HepG2 (cell line): ENCODE data around the gene EFNA3. TPM values are rescaled to one million over a fixed set of nuclear protein-coding genes. Genes with fewer than 3 reads are reported as not detected.

Experiments used
- ATF6 ChIP-seq: sonication (generic); formaldehyde crosslinking; conservative IDR thresholded peaks from 2 replicates; pipeline ENCODE4 v1.4.0; 2020; ENCODE audit warnings: missing genetic modification reagents
- CEBPZ ChIP-seq: IDR thresholded peaks from 2 replicates; pipeline ENCODE4 v1.6.1; 2012; ENCODE audit warnings: low read length, improper control_type of control experiment
- CHCHD3 ChIP-seq: sonication (generic); formaldehyde crosslinking; IDR thresholded peaks from 2 replicates; pipeline ENCODE4 v1.8.0; 2022; ENCODE audit warnings: mild to moderate bottlenecking, missing genetic modification reagents, moderate library complexity
- CREB1 ChIP-seq, 2 experiments: fragments of 450-650 bp in 1 of 2; IDR thresholded peaks; 2 replicates each; pipeline ENCODE4 v1.6.1; 2016 to 2017; ENCODE audit warnings: control low read depth in 1 of 2, mild to moderate bottlenecking in 1 of 2, missing compliant biosample characterization in 1 of 2, missing genetic modification characterization in 1 of 2
- EEA1 ChIP-seq: sonication (generic); formaldehyde crosslinking; IDR thresholded peaks from 2 replicates; pipeline ENCODE4 v1.5.1; 2020; ENCODE audit warnings: mild to moderate bottlenecking, missing genetic modification reagents, borderline replicate concordance
- KLF12 ChIP-seq: sonication (generic); formaldehyde crosslinking; IDR thresholded peaks from 2 replicates; pipeline ENCODE4 v1.4.0; 2020; ENCODE audit warnings: missing genetic modification reagents, borderline replicate concordance
- LBX2 ChIP-seq: sonication (generic); formaldehyde crosslinking; IDR thresholded peaks from 2 replicates; pipeline ENCODE4 v1.5.0; 2020; ENCODE audit warnings: missing genetic modification reagents, mild to moderate bottlenecking, borderline replicate concordance
- MEIS1 ChIP-seq: sonication (generic); formaldehyde crosslinking; IDR thresholded peaks from 2 replicates; pipeline ENCODE4 v1.9.0; 2021; ENCODE audit warnings: mild to moderate bottlenecking, missing genetic modification reagents, moderate library complexity, borderline replicate concordance
- MTA1 ChIP-seq: sonication (generic); formaldehyde crosslinking; IDR thresholded peaks from 2 replicates; pipeline ENCODE4 v1.4.0; 2020; ENCODE audit warnings: missing genetic modification reagents, mild to moderate bottlenecking, borderline replicate concordance
- NKX3-1 ChIP-seq: sonication (generic); formaldehyde crosslinking; IDR thresholded peaks from 2 replicates; pipeline ENCODE4 v1.5.0; 2020; ENCODE audit warnings: missing genetic modification reagents
- SIN3A ChIP-seq: IDR thresholded peaks from 2 replicates; pipeline ENCODE4 v1.6.1; 2011; ENCODE audit warnings: low read depth, mild to moderate bottlenecking, control low read depth, low read length, borderline replicate concordance
- SIN3B ChIP-seq: fragments of 150-350 bp; IDR thresholded peaks from 2 replicates; pipeline ENCODE4 v1.6.1; 2014; ENCODE audit warnings: low read length
- TAF1 ChIP-seq: sonication (generic); formaldehyde crosslinking; IDR thresholded peaks from 2 replicates; pipeline ENCODE4 v1.4.0; 2020; ENCODE audit warnings: missing genetic modification reagents
- USF2 ChIP-seq, 2 experiments: sonication (generic) in 1 of 2; formaldehyde crosslinking in 1 of 2; IDR thresholded peaks; 2 replicates each; pipeline versions ENCODE4 v1.5.1 to v1.6.1; 2011 to 2020; ENCODE audit warnings: borderline replicate concordance in 1 of 2, low read depth in 1 of 2, low read length in 1 of 2, mild to moderate bottlenecking in 1 of 2, missing genetic modification reagents in 1 of 2, moderate library complexity in 1 of 2
- YEATS4 ChIP-seq: sonication (generic); formaldehyde crosslinking; IDR thresholded peaks from 2 replicates; pipeline ENCODE4 v1.4.0; 2020; ENCODE audit warnings: missing genetic modification reagents, borderline replicate concordance
- ZBTB37 ChIP-seq: sonication (generic); formaldehyde crosslinking; IDR thresholded peaks from 2 replicates; pipeline ENCODE4 v1.4.0; 2020; ENCODE audit warnings: mild to moderate bottlenecking, missing genetic modification reagents
- ZNF224 ChIP-seq: sonication (generic); formaldehyde crosslinking; IDR thresholded peaks from 2 replicates; pipeline ENCODE4 v1.5.0; 2020; ENCODE audit warnings: mild to moderate bottlenecking, missing genetic modification reagents
- ZNF83 ChIP-seq: sonication (generic); formaldehyde crosslinking; IDR thresholded peaks from 2 replicates; pipeline ENCODE4 v1.4.0; 2020; ENCODE audit warnings: missing genetic modification reagents, mild to moderate bottlenecking, borderline replicate concordance
- polyA plus RNA-seq, 8 experiments: library from polyadenylated mRNA; depleted of rRNA in 3 of 8; stranded (reverse) in 7 of 8; unstranded in 1 of 8; fragments of >200 nt; fragmentation: Illumina TruSeq in 4 of 8; extraction: Trizol in 4 of 8; gene quantifications; 2 replicates each; pipeline versions ENCODE4 v1.2.1 to v1.2.3, GENCODE V29; 2011 to 2016; ENCODE audit warnings: low read depth in 4 of 8, missing spikeins in 1 of 8, mixed read lengths in 1 of 8; ENCODE audit not compliant: insufficient read depth in 1 of 8
- total RNA-seq, 5 experiments: library from RNA; depleted of rRNA; stranded (reverse); fragments of >200 nt; fragmentation: Illumina TruSeq; extraction: Trizol; gene quantifications; 2 replicates each; pipeline ENCODE4 v1.2.3, GENCODE V29; 2016; ENCODE audit warnings: low read depth in 1 of 5

Gene EFNA3
- total and polyA plus RNA-seq, 2 of the 13 experiments (the other 11 are each of a cell fraction or from before 2014, with no cell fraction given) = 1.0 to 5.7 TPM

GRCh38 chr1:155084722-155085503 is 6.3 kb downstream of the EFNA3 start (continued):
- TF ChIP-seq ATF6 (no peak), LBX2 (CRISPR knock-in tag) (peak; percentile 59; the same call in 1 of the 2 replicates), KLF12 (CRISPR knock-in tag) (no peak), MEIS1 (CRISPR knock-in tag) (no peak; the same call in 1 of the 2 replicates), SIN3A (peak; percentile 45; the same call in 1 of the 2 replicates), TAF1 (CRISPR knock-in tag) (no peak), CEBPZ (no peak), NKX3-1 (no peak), ZBTB37 (CRISPR knock-in tag) (no peak), EEA1 (CRISPR knock-in tag) (no peak), MTA1 (CRISPR knock-in tag) (peak; percentile 61; the same call in 1 of the 2 replicates), YEATS4 (no peak), CHCHD3 (CRISPR knock-in tag) (no peak), SIN3B (peak; percentile 41), ZNF83 (CRISPR knock-in tag) (no peak), ZNF224 (CRISPR knock-in tag) (peak; percentile 77; the same call in 1 of the 2 replicates), USF2 (IDR thresholded peaks at IDR 0.05; ENCODE audit: low read depth, low read length) (no peak), USF2 (CRISPR knock-in tag; IDR thresholded peaks at IDR 0.05; ENCODE audit: borderline replicate concordance) (no peak; the same call in 1 of the 2 replicates), CREB1 (IDR thresholded peaks at IDR 0.05) (no peak), CREB1 (CRISPR knock-in tag; IDR thresholded peaks at IDR 0.05) (no peak)
